ENCODE results near the gene GRIK4. TPM values are rescaled to one million over a fixed set of nuclear protein-coding genes. Genes with fewer than 3 reads are reported as not detected.
A peak's percentile ranks its signal among the peaks of the same experiment; 100 is the strongest.

Gene GRIK4
- total RNA-seq, 1 donor from 2014 or later: 4.3 TPM

GRCh38 chr11:120598517-120599257, 87.1 kb downstream of the GRIK4 start:
- no peak overlapping the region for H3K4me3 ChIP-seq
- intact Hi-C loops (cut with DNase I): no loop called here
- DNase-seq: peak; percentile 28

GRCh38 chr11:120599816-120600420, 88.4 kb downstream of the GRIK4 start:
- Histone ChIP-seq H3K27ac (no peak overlapping the region), H3K27me3 (no peaks in the 10 kb centered on the region), H3K9me3 (no peaks in the 10 kb centered on the region), H3K4me3 (no peak overlapping the region), H3K4me1 (no peaks in the 10 kb centered on the region), H3K36me3 (no peaks in the 10 kb centered on the region)
- DNase-seq (peak; percentile 40), ATAC-seq (no peak)
- TF ChIP-seq CTCF (IDR thresholded peaks at IDR 0.05): no peak
- intact Hi-C loops (cut with DNase I): no loop called here

More at GRCh38 chr11:120598517-120599257, 87.1 kb downstream of the GRIK4 start:
- no peak for ATAC-seq
- H3K27me3 ChIP-seq: no peaks in the 10 kb centered on the region
- no peaks in the 10 kb centered on the region for H3K9me3 ChIP-seq
- H3K27ac ChIP-seq: no peak overlapping the region
- H3K36me3 ChIP-seq: no peaks in the 10 kb centered on the region
- TF ChIP-seq CTCF (IDR thresholded peaks at IDR 0.05): no peak
- H3K4me1 ChIP-seq: no peaks in the 10 kb centered on the region

- H3K27me3 ChIP-seq: no peaks in the 10 kb centered on the region
- no peak overlapping the region for H3K27ac ChIP-seq
- TF ChIP-seq CTCF (IDR thresholded peaks at IDR 0.05): no peak
- intact Hi-C loops (cut with DNase I): no loop called here
- H3K9me3 ChIP-seq: no peaks in the 10 kb centered on the region
- H3K4me3 ChIP-seq: no peak overlapping the region
- DNase-seq (no peak), ATAC-seq (no peak)
- H3K4me1 ChIP-seq: no peaks in the 10 kb centered on the region
- no peaks in the 10 kb centered on the region for H3K36me3 ChIP-seq
Observed at GRCh38 chr11:120601536-120601935, 90.0 kb downstream of the GRIK4 start.

GRCh38 chr11:120603071-120603470, 91.5 kb downstream of the GRIK4 start:
- no peaks in the 10 kb centered on the region for H3K4me1 ChIP-seq
- no peak overlapping the region for H3K4me3 ChIP-seq
- H3K27me3 ChIP-seq: no peaks in the 10 kb centered on the region
- no peak for TF ChIP-seq CTCF (IDR thresholded peaks at IDR 0.05)
- intact Hi-C loops (cut with DNase I): no loop called here
- H3K9me3 ChIP-seq: no peaks in the 10 kb centered on the region
- no peak for ATAC-seq
- no peaks in the 10 kb centered on the region for H3K36me3 ChIP-seq
- DNase-seq: peak; percentile 21
- H3K27ac ChIP-seq: no peak overlapping the region

GRCh38 chr11:120605469-120605868, 93.9 kb downstream of the GRIK4 start:
- intact Hi-C loops (cut with DNase I): no loop called here
- H3K9me3 ChIP-seq: no peaks in the 10 kb centered on the region
- no peak overlapping the region for H3K4me3 ChIP-seq
- H3K36me3 ChIP-seq: no peaks in the 10 kb centered on the region
- no peak for ATAC-seq
- peak; percentile 32 for DNase-seq
- H3K27ac ChIP-seq: no peak overlapping the region
- no peak for TF ChIP-seq CTCF (IDR thresholded peaks at IDR 0.05)
- H3K4me1 ChIP-seq: no peaks in the 10 kb centered on the region
- H3K27me3 ChIP-seq: no peaks in the 10 kb centered on the region

Data from upper lobe of right lung (tissue), 1 donor.